GM12878 (cell line): ENCODE measurements around the gene HERPUD2. TPM values are rescaled to one million over a fixed set of nuclear protein-coding genes. Genes with fewer than 3 reads are reported as not detected.

ENCODE experiments used
- CHD1 ChIP-seq: IDR thresholded peaks from 2 replicates; pipeline ENCODE4 v1.6.1; 2012; ENCODE audit warnings: low read depth, low read length, improper control_type of control experiment
- CHD2 ChIP-seq: IDR thresholded peaks from 2 replicates; pipeline ENCODE4 v1.6.1; 2011; ENCODE audit warnings: low read depth, low read length, improper control_type of control experiment, borderline replicate concordance
- E2F8 ChIP-seq: fragments of 450-650 bp; IDR thresholded peaks from 2 replicates; pipeline ENCODE4 v1.6.1; 2018; ENCODE audit warnings: mild to moderate bottlenecking, low read depth, moderate library complexity; ENCODE audit not compliant: partially characterized antibody
- ELK1 ChIP-seq: IDR thresholded peaks from 2 replicates; pipeline ENCODE4 v1.6.1; 2012; ENCODE audit warnings: low read depth, low read length, improper control_type of control experiment
- IRF3 ChIP-seq: fragments of 450-650 bp; IDR thresholded peaks from 2 replicates; pipeline ENCODE4 v1.6.1; 2014; ENCODE audit warnings: mild to moderate bottlenecking
- MYB ChIP-seq: fragments of 150-350 bp; IDR thresholded peaks from 2 replicates; pipeline ENCODE4 v1.6.1; 2014; ENCODE audit warnings: mild to moderate bottlenecking, low read depth, low read length, borderline replicate concordance
- NBN ChIP-seq: fragments of 450-650 bp; IDR thresholded peaks from 2 replicates; pipeline ENCODE4 v1.6.1; 2016
- NKRF ChIP-seq: fragments of 450-650 bp; conservative IDR thresholded peaks from 2 replicates; pipeline ENCODE4 v1.6.1; 2017; ENCODE audit warnings: mild to moderate bottlenecking, moderate library complexity
- SRF ChIP-seq, 2 experiments: IDR thresholded peaks; 2 replicates each; pipeline ENCODE4 v1.6.1; 2011; ENCODE audit warnings: low read depth in 2 of 2, low read length in 2 of 2, mild to moderate bottlenecking in 1 of 2, moderate library complexity in 1 of 2
- SUPT20H ChIP-seq: IDR thresholded peaks from 2 replicates; pipeline ENCODE4 v1.6.1; 2011; ENCODE audit warnings: low read depth, mild to moderate bottlenecking, low read length, moderate library complexity, borderline replicate concordance; ENCODE audit not compliant: control insufficient read depth
- TCF12 ChIP-seq: IDR thresholded peaks from 2 replicates; pipeline ENCODE4 v1.6.1; 2011; ENCODE audit warnings: low read depth, mild to moderate bottlenecking, low read length
- ZBTB11 ChIP-seq: fragments of 450-650 bp; formaldehyde crosslinking; IDR thresholded peaks from 2 replicates; pipeline ENCODE4 v1.5.0; 2022; ENCODE audit warnings: mild to moderate bottlenecking, missing genetic modification characterization
- ZBTB4 ChIP-seq: fragments of 450-650 bp; formaldehyde crosslinking; IDR thresholded peaks from 2 replicates; pipeline ENCODE4 v1.4.0; 2022; ENCODE audit warnings: mild to moderate bottlenecking, moderate library complexity
- ZNF384 ChIP-seq: IDR thresholded peaks from 2 replicates; pipeline ENCODE4 v1.6.1; 2012; ENCODE audit warnings: low read depth, mild to moderate bottlenecking, low read length, improper control_type of control experiment, borderline replicate concordance
- polyA plus RNA-seq, 11 experiments: library from polyadenylated mRNA; depleted of rRNA in 4 of 11; unstranded in 6 of 11; stranded (reverse) in 5 of 11; fragments of >200 nt; fragmentation: Nextera tagmentation in 4 of 11; fragmentation: Illumina TruSeq in 1 of 11; extraction: Ambion mirVana in 4 of 11; extraction: Trizol in 1 of 11; gene quantifications; 1 replicate in 1 of 11; 2 replicates in 10 of 11; pipeline versions ENCODE4 v1.2.1 to v1.2.3, GENCODE V29; 2011 to 2016; ENCODE audit warnings: inconsistent platforms in 2 of 11, missing spikeins in 2 of 11, low read depth in 1 of 11
- total RNA-seq, 4 experiments: library from RNA; depleted of rRNA in 3 of 4; stranded (reverse); fragments of >200 nt in 3 of 4; fragmentation: Illumina TruSeq in 1 of 4; extraction: Trizol in 1 of 4; gene quantifications; 2 replicates each; pipeline versions ENCODE4 v1.2.1 to v1.2.3, GENCODE V29; 2013 to 2021

Gene HERPUD2
- total and polyA plus RNA-seq, 10 of the 15 experiments (the other 5 are each of a cell fraction or from before 2014, with no cell fraction given): 4.7 to 69.6 (median 13.9) TPM

- TF ChIP-seq ELK1 (no peak), SUPT20H (no peak), TCF12 (no peak), NKRF (no peak), IRF3 (no peak), E2F8 (no peak), MYB (no peak), ZNF384 (no peak), ZBTB11 (CRISPR knock-in tag) (no peak), SRF (IDR thresholded peaks at IDR 0.05; ENCODE audit: low read depth in 2 of 2, low read length in 2 of 2) (no peak), ZBTB4 (CRISPR knock-in tag) (no peak), NBN (0 out of 2 replicates have a peak, but pooled peaks have one; percentile 41), CHD2 (no peak; the same call in 1 of the 2 replicates), CHD1 (no peak)
Measured at GRCh38 chr7:35727571-35727970, 32.6 kb upstream of the HERPUD2 start (continued).
